Measurements from ENCODE around the gene FAM200B.

DNA sequence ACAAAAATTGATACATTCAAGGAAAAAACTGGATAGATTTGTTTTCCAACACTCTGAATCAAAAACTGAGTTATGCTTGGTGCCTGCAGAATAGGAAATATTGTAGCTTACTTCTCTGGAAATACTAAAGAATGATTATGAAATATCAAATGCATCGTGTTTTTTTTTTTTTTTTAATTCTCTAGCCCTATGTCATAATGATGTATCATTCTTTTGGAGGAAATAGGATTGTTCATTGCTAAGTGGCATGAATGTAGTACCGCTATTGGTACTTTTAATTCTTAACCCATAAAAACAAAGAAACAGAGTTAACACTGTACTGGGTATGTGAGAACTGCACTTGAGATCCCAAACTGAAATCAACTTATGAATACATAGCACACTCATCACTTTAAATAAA, 7.6 kb upstream of the FAM200B start:
- TF ChIP-seq, protein P1, sequence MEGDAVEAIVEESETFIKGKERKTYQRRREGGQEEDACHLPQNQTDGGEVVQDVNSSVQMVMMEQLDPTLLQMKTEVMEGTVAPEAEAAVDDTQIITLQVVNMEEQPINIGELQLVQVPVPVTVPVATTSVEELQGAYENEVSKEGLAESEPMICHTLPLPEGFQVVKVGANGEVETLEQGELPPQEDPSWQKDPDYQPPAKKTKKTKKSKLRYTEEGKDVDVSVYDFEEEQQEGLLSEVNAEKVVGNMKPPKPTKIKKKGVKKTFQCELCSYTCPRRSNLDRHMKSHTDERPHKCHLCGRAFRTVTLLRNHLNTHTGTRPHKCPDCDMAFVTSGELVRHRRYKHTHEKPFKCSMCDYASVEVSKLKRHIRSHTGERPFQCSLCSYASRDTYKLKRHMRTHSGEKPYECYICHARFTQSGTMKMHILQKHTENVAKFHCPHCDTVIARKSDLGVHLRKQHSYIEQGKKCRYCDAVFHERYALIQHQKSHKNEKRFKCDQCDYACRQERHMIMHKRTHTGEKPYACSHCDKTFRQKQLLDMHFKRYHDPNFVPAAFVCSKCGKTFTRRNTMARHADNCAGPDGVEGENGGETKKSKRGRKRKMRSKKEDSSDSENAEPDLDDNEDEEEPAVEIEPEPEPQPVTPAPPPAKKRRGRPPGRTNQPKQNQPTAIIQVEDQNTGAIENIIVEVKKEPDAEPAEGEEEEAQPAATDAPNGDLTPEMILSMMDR (IDR thresholded peaks at IDR 0.05) = no peak
- TF ChIP-seq EZH2phosphoT487 (IDR thresholded peaks at IDR 0.05) = no peak

All from neural progenitor cell (in vitro differentiated cells).